IPS DF 19.7 (cell line): ENCODE measurements around the gene PCSK6.

Experiments used
- DNase-seq: peaks from one replicate; pipeline ENCODE4 v3.0.0-alpha.2; 2013; ENCODE audit warnings: low read depth, low spot score

The PCSK6 gene

GRCh38 chr15:101489599-101490407 lies at the start of gene PCSK6:
PCSK6 (minus strand) TSS chr15:101489707; CDS start chr15:101489670, 37 bp downstream.
- DNase-seq = no peak

GRCh38 chr15:101538996-101539395 lies 49.5 kb upstream of the PCSK6 start:
- no peak for DNase-seq

GRCh38 chr15:101538177-101538576 lies 48.7 kb upstream of the PCSK6 start:
- no peak for DNase-seq

GRCh38 chr15:101537483-101538080 lies 48.1 kb upstream of the PCSK6 start:
- DNase-seq = no peak

GRCh38 chr15:101536875-101537405 lies 47.4 kb upstream of the PCSK6 start:
- DNase-seq = no peak

- no peak for DNase-seq
Measured at GRCh38 chr15:101536166-101536874, 46.8 kb upstream of the PCSK6 start.

GRCh38 chr15:101535170-101535902 lies 45.8 kb upstream of the PCSK6 start:
- DNase-seq = no peak

GRCh38 chr15:101534376-101534970 lies 45.0 kb upstream of the PCSK6 start:
- no peak for DNase-seq

- no peak for DNase-seq
Measured at GRCh38 chr15:101533371-101534140, 44.0 kb upstream of the PCSK6 start.

GRCh38 chr15:101532865-101533264 lies 43.4 kb upstream of the PCSK6 start:
- no peak for DNase-seq

- no peak for DNase-seq
Measured at GRCh38 chr15:101531170-101531569, 41.7 kb upstream of the PCSK6 start.

- no peak for DNase-seq
Measured at GRCh38 chr15:101530224-101530958, 40.9 kb upstream of the PCSK6 start.

- no peak for DNase-seq
Measured at GRCh38 chr15:101528917-101529299, 39.4 kb upstream of the PCSK6 start.

GRCh38 chr15:101528108-101528916 lies 38.8 kb upstream of the PCSK6 start:
- no peak for DNase-seq

- no peak for DNase-seq
Measured at GRCh38 chr15:101526890-101527289, 37.4 kb upstream of the PCSK6 start.

- no peak for DNase-seq
Measured at GRCh38 chr15:101526442-101526841, 36.9 kb upstream of the PCSK6 start.

GRCh38 chr15:101526021-101526420 lies 36.5 kb upstream of the PCSK6 start:
- DNase-seq = no peak

- no peak for DNase-seq
Measured at GRCh38 chr15:101525087-101525669, 35.7 kb upstream of the PCSK6 start.

- no peak for DNase-seq
Measured at GRCh38 chr15:101523560-101523940, 34.0 kb upstream of the PCSK6 start.
